22Rv1 (cell line): ENCODE results near the gene MYCBPAP.

ENCODE experiments used
- H3K27ac ChIP-seq: fragments of 450-650 bp; 2 replicates; pipeline ENCODE4 v1.5.1; 2017
- ZFX ChIP-seq: fragments of 450-650 bp; IDR thresholded peaks from 2 replicates; pipeline ENCODE4 v1.6.1; 2017; ENCODE audit warnings: antibody characterized with exemption, borderline replicate concordance
- TF ChIP-seq, protein P1 (sequence below): fragments of 450-650 bp; IDR thresholded peaks from 2 replicates; pipeline ENCODE4 v1.5.1; 2017; ENCODE audit warnings: mild to moderate bottlenecking

The MYCBPAP gene

DNA sequence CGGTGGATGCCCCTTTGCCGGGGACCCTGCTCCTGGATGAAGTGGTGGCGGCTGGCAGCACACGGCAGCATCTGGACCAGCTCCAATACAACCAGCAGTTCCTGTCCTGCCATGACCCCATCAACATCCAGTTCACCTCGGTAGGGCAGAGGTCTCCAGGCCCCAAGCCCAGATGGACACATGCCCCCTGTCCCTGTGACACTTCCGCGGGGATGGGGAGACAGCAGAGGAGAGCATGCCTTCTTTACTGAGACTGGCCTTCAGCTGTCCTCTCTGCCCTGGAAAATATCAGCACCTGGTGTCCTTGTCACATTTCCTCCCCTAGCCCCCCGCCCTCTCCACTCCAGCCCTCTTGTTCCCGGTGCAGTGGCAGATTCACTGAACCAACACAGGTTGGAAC lies 45.8 kb upstream of the MYCBPAP start:
- TF ChIP-seq, protein P1, sequence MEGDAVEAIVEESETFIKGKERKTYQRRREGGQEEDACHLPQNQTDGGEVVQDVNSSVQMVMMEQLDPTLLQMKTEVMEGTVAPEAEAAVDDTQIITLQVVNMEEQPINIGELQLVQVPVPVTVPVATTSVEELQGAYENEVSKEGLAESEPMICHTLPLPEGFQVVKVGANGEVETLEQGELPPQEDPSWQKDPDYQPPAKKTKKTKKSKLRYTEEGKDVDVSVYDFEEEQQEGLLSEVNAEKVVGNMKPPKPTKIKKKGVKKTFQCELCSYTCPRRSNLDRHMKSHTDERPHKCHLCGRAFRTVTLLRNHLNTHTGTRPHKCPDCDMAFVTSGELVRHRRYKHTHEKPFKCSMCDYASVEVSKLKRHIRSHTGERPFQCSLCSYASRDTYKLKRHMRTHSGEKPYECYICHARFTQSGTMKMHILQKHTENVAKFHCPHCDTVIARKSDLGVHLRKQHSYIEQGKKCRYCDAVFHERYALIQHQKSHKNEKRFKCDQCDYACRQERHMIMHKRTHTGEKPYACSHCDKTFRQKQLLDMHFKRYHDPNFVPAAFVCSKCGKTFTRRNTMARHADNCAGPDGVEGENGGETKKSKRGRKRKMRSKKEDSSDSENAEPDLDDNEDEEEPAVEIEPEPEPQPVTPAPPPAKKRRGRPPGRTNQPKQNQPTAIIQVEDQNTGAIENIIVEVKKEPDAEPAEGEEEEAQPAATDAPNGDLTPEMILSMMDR: no peak
- TF ChIP-seq ZFX: no peak
- no peak overlapping the region for H3K27ac ChIP-seq

DNA sequence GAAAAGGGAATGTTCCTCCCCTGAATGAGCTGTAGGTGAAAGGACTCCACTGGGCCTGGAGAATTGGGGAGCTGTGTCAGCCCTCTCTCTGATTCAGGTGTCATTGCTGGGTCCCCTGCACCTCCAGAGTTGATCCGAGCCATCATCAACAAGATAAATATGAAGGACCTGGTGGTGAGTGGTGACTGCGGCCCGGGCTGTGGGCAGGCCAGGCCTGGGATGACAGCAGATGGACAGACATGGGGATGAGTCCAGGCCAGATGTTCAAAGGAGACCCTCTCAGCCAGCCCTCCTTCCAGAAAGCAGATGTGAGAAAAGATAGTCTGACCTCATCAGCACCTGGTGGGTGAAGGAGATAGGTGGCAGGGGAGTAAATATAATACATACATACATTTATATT lies 44.1 kb upstream of the MYCBPAP start:
- no peak for TF ChIP-seq ZFX
- TF ChIP-seq, protein P1: no peak
- no peak overlapping the region for H3K27ac ChIP-seq

DNA sequence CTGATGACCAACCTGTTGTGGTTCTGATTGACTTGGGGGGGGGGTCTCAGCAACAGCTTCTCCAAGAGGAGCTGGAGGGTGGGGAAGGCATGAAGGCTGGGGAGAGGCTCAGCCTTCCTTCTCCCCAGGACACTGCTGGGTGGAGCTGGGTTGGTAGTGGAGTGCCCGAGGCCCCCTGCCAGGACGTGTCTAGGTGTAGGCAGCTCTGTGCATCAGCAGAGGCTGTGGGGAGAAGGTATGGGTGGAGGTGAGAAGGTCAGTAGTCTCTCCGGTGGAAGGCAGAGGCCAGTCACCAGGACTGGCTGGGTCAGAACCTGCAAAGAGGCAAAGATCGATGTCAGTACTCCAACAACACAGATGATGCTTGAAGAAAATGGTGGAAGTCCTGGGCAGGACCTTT lies 43.5 kb upstream of the MYCBPAP start:
- TF ChIP-seq ZFX: no peak
- TF ChIP-seq, protein P1: no peak
- H3K27ac ChIP-seq: no peak overlapping the region

DNA sequence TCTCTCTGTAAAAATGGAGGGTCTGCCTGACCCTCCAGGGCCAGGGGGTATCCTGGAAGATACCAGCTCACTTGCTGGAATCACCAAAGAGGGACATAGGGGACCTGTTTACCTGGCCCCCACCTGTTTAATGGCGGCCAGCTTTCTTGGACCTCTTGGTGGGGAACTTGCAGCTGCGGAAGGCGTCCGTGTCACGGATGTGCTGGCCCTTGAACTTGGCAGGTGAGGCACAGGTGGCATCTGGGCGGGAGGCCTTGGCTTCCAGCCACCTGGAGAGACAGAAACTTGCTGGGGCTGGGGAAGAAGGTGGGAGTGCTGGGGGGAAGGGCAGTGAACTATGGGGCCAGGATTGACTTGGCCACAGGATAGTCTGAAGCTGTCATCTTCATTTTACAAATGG lies 43.1 kb upstream of the MYCBPAP start:
- H3K27ac ChIP-seq: no peak overlapping the region
- TF ChIP-seq ZFX: no peak
- TF ChIP-seq, protein P1: no peak

DNA sequence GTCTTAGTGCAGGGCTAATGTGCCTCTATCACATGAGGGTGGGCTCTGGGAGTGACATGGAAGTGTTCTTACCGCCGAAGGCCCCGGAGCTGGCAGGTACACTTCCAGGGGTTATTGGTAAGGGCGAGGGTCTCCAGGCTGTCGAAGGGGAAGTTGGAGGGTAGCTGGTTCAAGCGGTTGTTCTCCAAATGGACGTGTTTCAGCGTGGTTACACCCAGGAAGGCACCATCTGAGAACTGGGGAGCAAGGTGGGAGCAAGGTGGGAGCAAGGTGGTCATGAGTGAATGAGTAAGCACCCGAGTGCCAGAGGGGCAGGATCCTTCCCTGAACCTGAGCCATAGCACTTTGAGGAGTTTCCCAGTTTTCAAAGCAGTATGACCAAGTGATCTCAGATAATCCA lies 42.6 kb upstream of the MYCBPAP start:
- no peak for TF ChIP-seq ZFX
- TF ChIP-seq, protein P1: no peak
- H3K27ac ChIP-seq: no peak overlapping the region

DNA sequence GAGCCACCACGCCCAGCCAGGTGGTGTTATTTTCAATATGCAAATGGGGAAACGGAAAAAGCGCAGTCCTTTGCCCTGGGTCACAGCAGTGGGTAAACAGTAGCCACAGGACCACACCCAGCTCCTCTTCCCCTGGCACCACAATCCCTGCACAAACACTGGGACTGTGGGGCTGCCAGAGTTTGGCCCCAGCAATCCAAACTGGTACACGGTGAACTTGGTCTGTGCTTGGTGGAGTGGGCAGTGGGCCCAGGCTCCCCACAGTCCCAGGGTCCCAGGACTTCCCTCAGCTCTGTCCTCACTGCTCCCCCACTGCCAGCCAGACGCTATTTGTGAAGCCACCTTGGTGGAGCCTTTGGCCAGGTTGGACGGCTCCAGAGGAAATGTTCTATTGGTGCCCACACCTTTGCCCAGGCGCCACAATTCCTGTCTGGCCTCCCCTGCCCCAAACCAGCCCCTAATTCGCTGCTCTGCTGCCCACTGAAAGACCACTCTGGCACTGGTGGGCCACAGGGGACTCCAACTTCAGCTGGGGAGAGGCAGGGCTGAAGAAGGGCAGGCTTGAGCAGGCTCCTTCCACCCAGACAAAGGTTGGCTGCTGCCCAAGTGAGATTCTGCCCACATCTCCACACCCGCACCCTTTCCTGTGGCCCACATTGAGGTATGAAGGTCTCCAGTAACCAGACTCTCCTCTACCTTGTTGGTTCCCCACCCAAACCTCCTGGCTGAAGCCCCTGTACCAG lies 41.7 kb upstream of the MYCBPAP start:
- peak overlapping the region; percentile 15; the same call in 1 of the 2 replicates for H3K27ac ChIP-seq
- TF ChIP-seq, protein P1: no peak

DNA sequence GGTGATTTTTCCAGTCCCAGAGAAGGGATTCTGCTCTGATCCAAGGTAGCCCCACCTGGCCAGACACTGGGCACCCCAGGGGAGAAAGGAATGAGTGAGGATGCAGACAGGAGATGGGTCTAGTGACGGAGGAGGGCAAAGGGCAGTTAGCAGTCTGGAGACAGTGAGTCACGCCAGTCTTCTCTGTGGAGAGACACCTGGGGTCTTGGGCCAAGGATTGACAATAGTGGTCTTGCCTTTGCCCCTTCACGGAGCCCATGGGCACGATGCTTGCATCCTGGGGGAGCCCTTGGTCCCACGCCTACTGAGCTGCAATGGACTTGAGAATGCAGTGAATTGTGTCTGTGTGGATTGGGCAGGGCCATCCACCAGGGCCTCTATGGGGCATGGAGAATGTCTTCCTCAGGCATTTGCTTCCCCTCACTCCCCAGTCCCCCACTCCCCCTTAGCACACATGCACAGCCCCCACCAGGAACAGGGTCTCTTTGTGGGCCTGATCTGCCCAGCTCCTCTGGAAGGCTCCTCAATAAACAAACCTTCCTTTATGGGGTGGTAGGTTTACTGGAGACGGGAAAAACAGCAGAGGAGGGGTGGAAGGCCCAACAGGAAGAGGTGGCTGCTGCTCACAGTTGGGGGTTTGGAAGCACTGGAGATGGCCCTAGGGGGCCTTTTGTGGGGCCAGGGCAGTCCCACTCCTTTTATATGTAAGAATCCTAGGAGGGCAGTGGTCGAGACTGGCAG lies 41.0 kb upstream of the MYCBPAP start:
- TF ChIP-seq ZFX: no peak
- TF ChIP-seq, protein P1: no peak
- no peak overlapping the region for H3K27ac ChIP-seq
